Measurements from ENCODE around the gene CFAP43.

Gene CFAP43

GRCh38 chr10:104099941-104100340 lies 132.2 kb downstream of the CFAP43 start:
- Histone ChIP-seq H3K9me2 (replicated peaks; ENCODE audit: insufficient read depth, low read length) (no peaks in the 10 kb centered on the region), H4K20me1 (ENCODE audit: insufficient read depth, low read length) (no peaks in the 10 kb centered on the region), H3K27ac (ENCODE audit: low read length) (no peak overlapping the region), H3F3A (ENCODE audit: insufficient read depth, low read length) (no peaks in the 10 kb centered on the region), H3K36me3 (replicated peaks; ENCODE audit: insufficient read depth, low read length) (no peaks in the 10 kb centered on the region), H3K4me2 (ENCODE audit: low read depth, low read length) (no peak overlapping the region), H3K27me3 (replicated peaks; ENCODE audit: insufficient read depth, low read length) (no peaks in the 10 kb centered on the region), H2AFZ (ENCODE audit: low read length) (no peak overlapping the region), H3K79me2 (ENCODE audit: low read length) (no peaks in the 10 kb centered on the region), H3K4me1 (ENCODE audit: low read length) (peaks cover 16% of the 10 kb centered on the region), H3K9me3 (replicated peaks; ENCODE audit: insufficient read depth, low read length) (no peaks in the 10 kb centered on the region), H3K9ac (ENCODE audit: low read length) (no peak overlapping the region), H3K4me3 (ENCODE audit: low read length) (no peak overlapping the region)
- TF ChIP-seq EZH2phosphoT487 (IDR thresholded peaks at IDR 0.05; ENCODE audit: low read length) (no peak), CTCF (IDR thresholded peaks at IDR 0.05; ENCODE audit: low read length) (no peak), EZH2 (optimal IDR thresholded peaks at IDR 0.05; ENCODE audit: low read depth, low read length) (no peak)
- DNase-seq, result no peak

DNA sequence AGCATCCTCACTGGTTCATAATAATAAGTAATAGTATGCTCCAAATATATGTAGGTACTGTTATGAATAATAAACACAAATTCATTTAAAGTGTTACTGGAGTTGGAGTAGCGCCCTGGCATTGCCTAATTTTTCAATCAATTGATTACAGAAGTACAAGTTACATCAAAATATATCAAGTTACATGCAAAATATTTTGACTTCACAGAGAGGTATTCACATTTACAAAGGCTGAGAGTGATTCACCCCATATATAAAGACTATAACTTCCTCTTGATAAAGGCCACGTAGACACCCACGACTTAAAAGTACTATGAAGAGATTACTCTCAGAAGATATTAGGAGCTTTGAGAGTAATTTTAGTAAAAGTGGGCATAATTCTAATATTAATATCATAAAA lies 132.9 kb downstream of the CFAP43 start:
- Histone ChIP-seq H3K4me3 (ENCODE audit: low read length) (no peak overlapping the region), H3K79me2 (ENCODE audit: low read length) (no peaks in the 10 kb centered on the region), H3K9me3 (replicated peaks; ENCODE audit: insufficient read depth, low read length) (no peaks in the 10 kb centered on the region), H3K36me3 (replicated peaks; ENCODE audit: insufficient read depth, low read length) (no peaks in the 10 kb centered on the region), H3K4me2 (ENCODE audit: low read depth, low read length) (no peak overlapping the region), H3K27ac (ENCODE audit: low read length) (no peak overlapping the region), H4K20me1 (ENCODE audit: insufficient read depth, low read length) (no peaks in the 10 kb centered on the region), H3K4me1 (ENCODE audit: low read length) (peaks cover 13% of the 10 kb centered on the region), H3F3A (ENCODE audit: insufficient read depth, low read length) (no peaks in the 10 kb centered on the region), H3K9ac (ENCODE audit: low read length) (no peak overlapping the region), H2AFZ (ENCODE audit: low read length) (no peak overlapping the region), H3K27me3 (replicated peaks; ENCODE audit: insufficient read depth, low read length) (no peaks in the 10 kb centered on the region), H3K9me2 (replicated peaks; ENCODE audit: insufficient read depth, low read length) (no peaks in the 10 kb centered on the region)
- TF ChIP-seq EZH2 (optimal IDR thresholded peaks at IDR 0.05; ENCODE audit: low read depth, low read length) (no peak), CTCF (IDR thresholded peaks at IDR 0.05; ENCODE audit: low read length) (no peak), EZH2phosphoT487 (IDR thresholded peaks at IDR 0.05; ENCODE audit: low read length) (no peak)
- no peak for DNase-seq

- Histone ChIP-seq H3K4me3 (ENCODE audit: low read length) (no peak overlapping the region), H3K27ac (ENCODE audit: low read length) (no peak overlapping the region), H3K79me2 (ENCODE audit: low read length) (no peaks in the 10 kb centered on the region), H3K9me3 (replicated peaks; ENCODE audit: insufficient read depth, low read length) (no peaks in the 10 kb centered on the region), H3K4me1 (ENCODE audit: low read length) (peaks cover 6% of the 10 kb centered on the region), H4K20me1 (ENCODE audit: insufficient read depth, low read length) (no peaks in the 10 kb centered on the region), H3F3A (ENCODE audit: insufficient read depth, low read length) (no peaks in the 10 kb centered on the region), H3K9me2 (replicated peaks; ENCODE audit: insufficient read depth, low read length) (no peaks in the 10 kb centered on the region), H3K9ac (ENCODE audit: low read length) (no peak overlapping the region), H3K36me3 (replicated peaks; ENCODE audit: insufficient read depth, low read length) (no peaks in the 10 kb centered on the region), H3K4me2 (ENCODE audit: low read depth, low read length) (no peak overlapping the region), H3K27me3 (replicated peaks; ENCODE audit: insufficient read depth, low read length) (no peaks in the 10 kb centered on the region), H2AFZ (ENCODE audit: low read length) (no peak overlapping the region)
- TF ChIP-seq CTCF (IDR thresholded peaks at IDR 0.05; ENCODE audit: low read length) (no peak), EZH2 (optimal IDR thresholded peaks at IDR 0.05; ENCODE audit: low read depth, low read length) (no peak), EZH2phosphoT487 (IDR thresholded peaks at IDR 0.05; ENCODE audit: low read length) (no peak)
- DNase-seq, result no peak
These were observed 133.7 kb downstream of the CFAP43 start for GRCh38 chr10:104098358-104098925.

All from MM.1S (cell line).